Measurements from ENCODE around the gene CALM1.

DNA sequence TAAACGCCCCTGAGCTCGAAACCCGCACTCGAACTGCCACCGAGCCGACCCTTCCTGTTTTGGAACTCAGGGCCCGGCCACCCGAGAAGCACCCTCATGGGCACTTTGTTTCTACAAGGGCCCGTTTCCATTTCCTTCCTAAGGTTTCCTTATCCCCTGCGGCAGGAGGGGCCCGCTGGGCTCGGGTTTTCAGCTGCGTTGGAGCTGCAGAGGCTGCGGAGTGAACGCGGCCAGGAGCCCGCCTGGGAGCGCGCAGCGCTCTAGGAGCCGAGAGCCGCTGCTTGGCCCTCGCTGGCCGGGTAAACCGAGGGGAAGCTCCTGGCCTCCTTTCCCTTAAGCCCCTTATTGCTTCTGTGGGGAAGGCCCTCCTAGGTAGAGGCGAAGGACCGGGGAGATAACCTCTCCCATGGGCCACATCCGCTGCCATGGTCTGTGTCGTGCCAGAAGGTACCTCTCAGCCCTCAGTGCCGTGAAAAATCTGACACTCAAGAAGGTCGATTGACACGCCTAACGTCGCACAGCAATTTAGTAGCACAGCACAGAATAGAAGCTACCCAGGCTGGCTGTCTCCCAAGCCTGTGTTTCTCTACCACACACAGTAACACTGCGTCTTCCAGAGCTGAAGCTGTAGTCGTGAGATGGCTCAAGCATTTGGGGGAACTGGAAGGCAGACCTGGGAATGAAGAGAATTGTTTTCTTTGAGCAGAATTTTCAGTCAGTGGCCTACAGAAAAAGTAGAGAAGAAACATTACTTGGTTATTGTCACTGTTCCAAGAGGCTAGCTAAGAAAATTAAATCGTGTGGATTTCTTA, 12.9 kb upstream of the CALM1 start:
- TF ChIP-seq TAF1 (IDR thresholded peaks at IDR 0.05; ENCODE audit: low read depth) (no peak), EGR1 (IDR thresholded peaks at IDR 0.05) (no peak), CEBPB (IDR thresholded peaks at IDR 0.05) (no peak), YY1 (IDR thresholded peaks at IDR 0.05; ENCODE audit: low read depth) (no peak), FOXM1 (IDR thresholded peaks at IDR 0.05; ENCODE audit: borderline replicate concordance, low read depth) (no peak), RAD21 (IDR thresholded peaks at IDR 0.05; ENCODE audit: low read depth) (no peak), EP300 (IDR thresholded peaks at IDR 0.05; ENCODE audit: borderline replicate concordance) (no peak), CREB1 (IDR thresholded peaks at IDR 0.05; ENCODE audit: low read depth) (no peak), NFIC (IDR thresholded peaks at IDR 0.05) (no peak)
- TF ChIP-seq, protein P1, sequence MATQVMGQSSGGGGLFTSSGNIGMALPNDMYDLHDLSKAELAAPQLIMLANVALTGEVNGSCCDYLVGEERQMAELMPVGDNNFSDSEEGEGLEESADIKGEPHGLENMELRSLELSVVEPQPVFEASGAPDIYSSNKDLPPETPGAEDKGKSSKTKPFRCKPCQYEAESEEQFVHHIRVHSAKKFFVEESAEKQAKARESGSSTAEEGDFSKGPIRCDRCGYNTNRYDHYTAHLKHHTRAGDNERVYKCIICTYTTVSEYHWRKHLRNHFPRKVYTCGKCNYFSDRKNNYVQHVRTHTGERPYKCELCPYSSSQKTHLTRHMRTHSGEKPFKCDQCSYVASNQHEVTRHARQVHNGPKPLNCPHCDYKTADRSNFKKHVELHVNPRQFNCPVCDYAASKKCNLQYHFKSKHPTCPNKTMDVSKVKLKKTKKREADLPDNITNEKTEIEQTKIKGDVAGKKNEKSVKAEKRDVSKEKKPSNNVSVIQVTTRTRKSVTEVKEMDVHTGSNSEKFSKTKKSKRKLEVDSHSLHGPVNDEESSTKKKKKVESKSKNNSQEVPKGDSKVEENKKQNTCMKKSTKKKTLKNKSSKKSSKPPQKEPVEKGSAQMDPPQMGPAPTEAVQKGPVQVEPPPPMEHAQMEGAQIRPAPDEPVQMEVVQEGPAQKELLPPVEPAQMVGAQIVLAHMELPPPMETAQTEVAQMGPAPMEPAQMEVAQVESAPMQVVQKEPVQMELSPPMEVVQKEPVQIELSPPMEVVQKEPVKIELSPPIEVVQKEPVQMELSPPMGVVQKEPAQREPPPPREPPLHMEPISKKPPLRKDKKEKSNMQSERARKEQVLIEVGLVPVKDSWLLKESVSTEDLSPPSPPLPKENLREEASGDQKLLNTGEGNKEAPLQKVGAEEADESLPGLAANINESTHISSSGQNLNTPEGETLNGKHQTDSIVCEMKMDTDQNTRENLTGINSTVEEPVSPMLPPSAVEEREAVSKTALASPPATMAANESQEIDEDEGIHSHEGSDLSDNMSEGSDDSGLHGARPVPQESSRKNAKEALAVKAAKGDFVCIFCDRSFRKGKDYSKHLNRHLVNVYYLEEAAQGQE (IDR thresholded peaks at IDR 0.05; ENCODE audit: low read depth), result no peak
- TF ChIP-seq, protein P2, sequence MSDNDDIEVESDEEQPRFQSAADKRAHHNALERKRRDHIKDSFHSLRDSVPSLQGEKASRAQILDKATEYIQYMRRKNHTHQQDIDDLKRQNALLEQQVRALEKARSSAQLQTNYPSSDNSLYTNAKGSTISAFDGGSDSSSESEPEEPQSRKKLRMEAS (IDR thresholded peaks at IDR 0.05), result no peak
- TF ChIP-seq, protein P3, sequence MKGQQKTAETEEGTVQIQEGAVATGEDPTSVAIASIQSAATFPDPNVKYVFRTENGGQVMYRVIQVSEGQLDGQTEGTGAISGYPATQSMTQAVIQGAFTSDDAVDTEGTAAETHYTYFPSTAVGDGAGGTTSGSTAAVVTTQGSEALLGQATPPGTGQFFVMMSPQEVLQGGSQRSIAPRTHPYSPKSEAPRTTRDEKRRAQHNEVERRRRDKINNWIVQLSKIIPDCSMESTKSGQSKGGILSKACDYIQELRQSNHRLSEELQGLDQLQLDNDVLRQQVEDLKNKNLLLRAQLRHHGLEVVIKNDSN (IDR thresholded peaks at IDR 0.05), result no peak
